ENCODE measurements around the gene NUAK1. TPM values are rescaled to one million over a fixed set of nuclear protein-coding genes. Genes with fewer than 3 reads are reported as not detected.
A peak's percentile ranks its signal among the peaks of the same experiment; 100 is the strongest.

The NUAK1 gene
- total and polyA plus RNA-seq, 2 donors (not counting 1 experiment from before 2014, with no cell fraction given): 5.1 to 20.7 TPM

GRCh38 chr12:106082216-106083175 lies 56.3 kb downstream of the NUAK1 start:
- no peaks in the 10 kb centered on the region for H3K79me2 ChIP-seq (ENCODE audit: control insufficient read depth, insufficient read depth, low read length)
- H3K4me2 ChIP-seq (ENCODE audit: extremely low read depth, insufficient read depth, low read length): no peak overlapping the region
- H3K4me1 ChIP-seq (ENCODE audit: control insufficient read depth, extremely low read depth, insufficient read depth, low read length): peaks cover 48% of the 10 kb centered on the region
- H4K20me1 ChIP-seq (ENCODE audit: control insufficient read depth, extremely low read depth, insufficient read depth, low read length): no peaks in the 10 kb centered on the region
- no peak overlapping the region for H2AFZ ChIP-seq (ENCODE audit: low read length)
- DNase-seq (ENCODE audit: low read depth in 2 of 2): peak in 1 of 2 donors; percentile 69
- no peaks in the 10 kb centered on the region for H3K36me3 ChIP-seq (ENCODE audit: control insufficient read depth, insufficient read depth, low read length)
- H3K4me3 ChIP-seq (replicated peaks in 1 of 4; ENCODE audit: control extremely low read depth in 1 of 4, insufficient read depth in 1 of 4, low read depth in 3 of 4, low read length in 4 of 4): no peak overlapping the region
- no peaks in the 10 kb centered on the region for H3K27me3 ChIP-seq (ENCODE audit: control insufficient read depth, insufficient read depth, low read length)
- H3K9me3 ChIP-seq (ENCODE audit: control insufficient read depth, insufficient read depth, low read depth, low read length): no peaks in the 10 kb centered on the region
- H3K27ac ChIP-seq (ENCODE audit: insufficient read depth, low read length): peak overlapping the region; percentile 62
- H3K9ac ChIP-seq (ENCODE audit: insufficient read depth, low read length): no peak overlapping the region
- no peak for TF ChIP-seq CTCF (conservative IDR thresholded peaks at IDR 0.05 in 1 of 2, IDR thresholded peaks at IDR 0.05 in 1 of 2; ENCODE audit: low read depth in 1 of 2, low read length in 2 of 2)
- TF ChIP-seq EZH2 (IDR thresholded peaks at IDR 0.05; ENCODE audit: low read length, missing control alignments): no peak

- peak in 1 of 2 donors; percentile 81 for DNase-seq (ENCODE audit: low read depth in 2 of 2)
- peak overlapping the region; percentile 62 for H3K27ac ChIP-seq (ENCODE audit: insufficient read depth, low read length)
- no peaks in the 10 kb centered on the region for H3K79me2 ChIP-seq (ENCODE audit: control insufficient read depth, insufficient read depth, low read length)
- H3K27me3 ChIP-seq (ENCODE audit: control insufficient read depth, insufficient read depth, low read length): no peaks in the 10 kb centered on the region
- H3K36me3 ChIP-seq (ENCODE audit: control insufficient read depth, insufficient read depth, low read length): no peaks in the 10 kb centered on the region
- TF ChIP-seq EZH2 (IDR thresholded peaks at IDR 0.05; ENCODE audit: low read length, missing control alignments): no peak
- TF ChIP-seq CTCF (conservative IDR thresholded peaks at IDR 0.05 in 1 of 2, IDR thresholded peaks at IDR 0.05 in 1 of 2; ENCODE audit: low read depth in 1 of 2, low read length in 2 of 2): no peak
- H3K4me2 ChIP-seq (ENCODE audit: extremely low read depth, insufficient read depth, low read length): no peak overlapping the region
- no peak overlapping the region for H3K9ac ChIP-seq (ENCODE audit: insufficient read depth, low read length)
- H3K9me3 ChIP-seq (ENCODE audit: control insufficient read depth, insufficient read depth, low read depth, low read length): no peaks in the 10 kb centered on the region
- no peaks in the 10 kb centered on the region for H4K20me1 ChIP-seq (ENCODE audit: control insufficient read depth, extremely low read depth, insufficient read depth, low read length)
- H3K4me1 ChIP-seq (ENCODE audit: control insufficient read depth, extremely low read depth, insufficient read depth, low read length): peaks cover 48% of the 10 kb centered on the region
- no peak overlapping the region for H3K4me3 ChIP-seq (replicated peaks in 1 of 4; ENCODE audit: control extremely low read depth in 1 of 4, insufficient read depth in 1 of 4, low read depth in 3 of 4, low read length in 4 of 4)
- no peak overlapping the region for H2AFZ ChIP-seq (ENCODE audit: low read length)
Measured at GRCh38 chr12:106081606-106082005, 57.1 kb downstream of the NUAK1 start.

GRCh38 chr12:106080791-106081170 lies 58.0 kb downstream of the NUAK1 start:
- Histone ChIP-seq H3K27ac (ENCODE audit: insufficient read depth, low read length) (peak overlapping the region; percentile 71), H3K9ac (ENCODE audit: insufficient read depth, low read length) (no peak overlapping the region), H2AFZ (ENCODE audit: low read length) (no peak overlapping the region), H3K4me2 (ENCODE audit: extremely low read depth, insufficient read depth, low read length) (peak overlapping the region; percentile 15), H4K20me1 (ENCODE audit: control insufficient read depth, extremely low read depth, insufficient read depth, low read length) (no peaks in the 10 kb centered on the region), H3K4me3 (replicated peaks in 1 of 4; ENCODE audit: control extremely low read depth in 1 of 4, insufficient read depth in 1 of 4, low read depth in 3 of 4, low read length in 4 of 4) (no peak overlapping the region), H3K4me1 (ENCODE audit: control insufficient read depth, extremely low read depth, insufficient read depth, low read length) (peaks cover 47% of the 10 kb centered on the region), H3K79me2 (ENCODE audit: control insufficient read depth, insufficient read depth, low read length) (no peaks in the 10 kb centered on the region), H3K27me3 (ENCODE audit: control insufficient read depth, insufficient read depth, low read length) (no peaks in the 10 kb centered on the region), H3K9me3 (ENCODE audit: control insufficient read depth, insufficient read depth, low read depth, low read length) (no peaks in the 10 kb centered on the region), H3K36me3 (ENCODE audit: control insufficient read depth, insufficient read depth, low read length) (no peaks in the 10 kb centered on the region)
- no peak for DNase-seq (ENCODE audit: low read depth in 2 of 2)
- no peak for TF ChIP-seq CTCF (conservative IDR thresholded peaks at IDR 0.05 in 1 of 2, IDR thresholded peaks at IDR 0.05 in 1 of 2; ENCODE audit: low read depth in 1 of 2, low read length in 2 of 2)
- TF ChIP-seq EZH2 (IDR thresholded peaks at IDR 0.05; ENCODE audit: low read length, missing control alignments): no peak
